Dedifferentiated amniotic fluid mesenchymal stem cell (primary cell): ENCODE data around the gene CNGB1.
"Not testable (repeated sequence)": the region's sequence is repeated elsewhere in the genome, so short reads cannot be mapped to it uniquely, and the experiment has no call there.

Experiments
- DNase-seq: peaks from one replicate; pipeline ENCODE4 v3.0.0-alpha.2; 2016; ENCODE audit errors: extremely low spot score

Gene CNGB1

DNA sequence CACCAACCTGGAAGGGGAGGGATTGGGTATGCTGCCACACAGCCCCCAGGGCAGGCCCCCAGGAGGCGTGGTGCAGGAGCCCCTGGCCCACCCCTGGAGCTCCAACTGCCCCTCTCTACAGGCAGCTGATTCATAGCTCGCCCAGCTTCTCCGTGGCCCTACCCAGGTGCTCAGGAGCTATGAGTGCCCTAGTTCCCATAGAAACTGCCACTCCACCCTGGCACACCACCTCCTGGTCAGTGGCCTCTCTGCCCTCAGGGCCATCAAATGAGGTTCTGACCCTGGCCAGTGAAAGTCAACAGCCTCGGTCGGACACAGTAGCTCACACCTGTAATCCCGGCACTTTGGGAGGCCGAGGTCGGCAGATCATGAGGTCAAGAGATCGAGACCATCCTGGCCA is 18.0 kb downstream of the CNGB1 start:
- DNase-seq = no peak

DNA sequence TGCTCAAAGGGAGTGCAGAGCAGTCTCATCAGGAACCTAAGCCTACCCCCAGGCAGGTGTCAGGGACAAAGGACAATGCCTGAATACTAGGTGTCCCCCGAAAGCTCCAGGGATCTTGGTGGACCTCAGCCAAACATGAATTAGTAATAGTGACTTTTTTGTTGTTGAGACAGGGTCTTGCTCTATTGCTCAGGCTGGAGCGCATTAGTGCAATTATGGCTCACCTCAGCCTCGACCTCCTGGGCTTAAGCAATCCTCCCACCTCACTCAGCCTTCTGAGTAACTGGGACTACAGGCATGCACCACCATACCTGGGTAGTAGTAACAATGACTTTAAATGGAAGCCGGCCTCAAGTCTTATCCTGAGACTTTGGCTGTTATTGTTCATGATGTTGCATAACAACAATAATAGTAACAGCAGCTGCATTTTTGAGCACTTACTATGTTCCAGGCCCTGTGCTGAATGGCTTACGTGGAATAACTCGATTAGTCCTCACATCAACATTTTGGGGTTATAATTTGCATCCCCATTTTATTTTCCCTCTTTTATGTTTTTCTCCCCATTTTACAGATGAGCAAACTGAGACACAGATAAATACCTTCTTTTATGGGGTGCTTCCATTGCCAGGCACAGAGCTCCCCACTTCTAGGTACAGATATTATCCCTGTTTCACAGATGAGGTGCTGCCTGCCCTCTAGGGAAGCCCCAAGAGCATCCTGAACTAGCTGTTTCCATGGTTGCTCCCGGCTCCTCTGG is 19.5 kb downstream of the CNGB1 start:
- DNase-seq = no peak

DNA sequence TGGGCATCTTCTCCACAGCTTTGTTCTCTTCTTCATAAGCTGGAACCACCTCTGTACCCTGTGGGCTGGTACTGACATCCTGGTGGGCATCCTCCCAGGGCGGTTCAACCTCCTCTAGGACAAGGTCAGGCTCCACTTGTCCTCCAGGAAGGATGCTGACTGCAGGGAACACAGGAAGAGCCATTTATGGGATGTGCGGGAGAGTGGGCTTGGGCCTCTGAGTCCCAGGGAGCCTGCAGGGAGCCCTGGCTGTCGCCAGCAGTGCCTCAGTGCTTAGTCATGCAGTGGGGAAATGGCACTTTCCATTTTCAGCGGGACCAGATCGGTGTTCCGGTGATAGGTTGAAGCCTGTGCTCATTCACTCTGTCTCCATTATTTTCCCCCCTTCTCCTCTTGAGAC is 20.5 kb downstream of the CNGB1 start:
- no peak for DNase-seq

DNA sequence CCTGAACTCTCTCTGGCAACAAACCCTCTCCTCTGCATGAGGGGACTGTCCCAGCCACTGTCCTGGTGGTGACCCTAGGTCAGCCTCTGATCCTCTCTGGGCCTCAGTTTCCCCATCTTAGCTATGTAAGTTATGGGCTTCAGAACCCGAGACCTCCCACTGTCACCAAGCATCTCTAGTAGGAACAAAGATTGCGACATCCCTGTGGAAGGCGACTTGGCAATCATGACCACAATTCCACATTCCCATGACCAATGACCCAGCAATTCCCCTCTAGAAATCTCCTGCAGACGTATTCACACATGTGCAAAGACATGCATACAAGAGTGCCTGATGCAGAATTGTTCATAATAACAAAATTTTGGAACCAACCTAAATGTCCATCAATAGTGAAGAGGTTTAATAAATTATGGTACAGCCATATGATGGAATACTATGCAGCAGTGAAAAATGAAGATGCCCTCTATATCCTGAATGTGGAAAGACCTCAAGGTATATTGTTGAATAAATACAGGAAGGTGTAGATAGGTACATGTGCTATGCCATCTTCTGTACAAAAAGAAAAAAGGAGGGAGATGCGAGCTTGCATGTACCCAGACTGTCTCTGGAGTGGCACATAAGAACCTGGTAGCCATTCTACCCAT is 21.2 kb downstream of the CNGB1 start:
- DNase-seq = no peak

DNA sequence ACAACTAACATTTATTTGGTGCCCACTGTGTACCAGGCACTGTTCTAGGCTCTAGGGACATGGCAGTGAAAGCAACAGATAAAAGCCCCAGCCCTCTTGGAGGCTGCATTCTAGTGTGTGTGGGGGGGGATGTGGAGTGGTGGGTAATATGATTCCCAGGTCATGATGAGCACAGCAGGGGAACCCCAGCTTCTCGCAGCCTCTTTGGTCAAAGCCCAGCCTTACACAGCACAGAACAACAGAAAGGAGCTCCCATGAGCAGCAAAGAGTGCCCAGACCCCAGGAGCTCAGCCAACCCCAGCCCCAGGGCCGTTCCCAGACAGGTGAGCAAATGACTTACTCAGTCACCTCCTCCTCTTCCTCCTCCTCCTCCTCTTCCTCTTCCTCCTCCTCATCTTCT is 21.9 kb downstream of the CNGB1 start:
- DNase-seq = no peak

DNA sequence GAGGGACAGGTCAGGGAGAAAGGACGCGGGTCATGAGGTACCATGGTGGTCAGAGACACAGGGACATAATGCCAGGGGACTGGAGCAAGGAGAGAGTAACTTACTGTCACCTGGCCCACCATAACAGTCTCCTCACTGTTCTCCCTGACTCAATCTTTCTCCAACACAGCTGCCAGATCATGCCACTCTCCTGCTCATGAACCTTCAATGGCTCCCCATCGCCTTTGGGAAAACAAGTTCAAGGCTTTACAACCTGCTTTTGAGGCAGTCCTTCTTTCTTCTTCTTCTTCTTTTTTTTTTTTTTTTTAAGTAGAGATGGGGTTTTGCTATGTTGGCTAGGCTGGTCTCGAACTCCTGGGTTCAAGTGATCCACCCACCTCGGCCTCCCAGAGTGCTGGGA is 22.9 kb downstream of the CNGB1 start:
- DNase-seq = no peak

DNA sequence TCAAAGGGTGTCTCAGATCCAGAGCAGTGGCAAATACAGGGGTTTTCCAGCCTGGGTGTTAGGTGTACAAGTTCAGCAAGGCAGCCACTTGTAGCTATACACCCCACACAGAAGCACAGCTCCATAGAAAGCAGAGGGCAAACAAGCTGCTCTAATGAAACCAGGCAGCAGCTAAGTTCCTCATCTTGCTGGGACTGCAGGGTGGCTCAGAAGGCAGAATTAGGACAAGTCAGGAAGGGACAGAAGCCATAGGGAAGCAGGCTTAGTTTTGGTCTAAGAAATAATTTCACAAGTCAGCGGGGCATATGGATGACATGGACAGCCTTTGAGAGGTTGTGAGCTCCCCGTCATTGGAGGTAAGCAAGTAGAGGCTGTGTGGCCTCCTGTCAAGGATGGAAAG is 23.7 kb downstream of the CNGB1 start:
- DNase-seq = no peak

DNA sequence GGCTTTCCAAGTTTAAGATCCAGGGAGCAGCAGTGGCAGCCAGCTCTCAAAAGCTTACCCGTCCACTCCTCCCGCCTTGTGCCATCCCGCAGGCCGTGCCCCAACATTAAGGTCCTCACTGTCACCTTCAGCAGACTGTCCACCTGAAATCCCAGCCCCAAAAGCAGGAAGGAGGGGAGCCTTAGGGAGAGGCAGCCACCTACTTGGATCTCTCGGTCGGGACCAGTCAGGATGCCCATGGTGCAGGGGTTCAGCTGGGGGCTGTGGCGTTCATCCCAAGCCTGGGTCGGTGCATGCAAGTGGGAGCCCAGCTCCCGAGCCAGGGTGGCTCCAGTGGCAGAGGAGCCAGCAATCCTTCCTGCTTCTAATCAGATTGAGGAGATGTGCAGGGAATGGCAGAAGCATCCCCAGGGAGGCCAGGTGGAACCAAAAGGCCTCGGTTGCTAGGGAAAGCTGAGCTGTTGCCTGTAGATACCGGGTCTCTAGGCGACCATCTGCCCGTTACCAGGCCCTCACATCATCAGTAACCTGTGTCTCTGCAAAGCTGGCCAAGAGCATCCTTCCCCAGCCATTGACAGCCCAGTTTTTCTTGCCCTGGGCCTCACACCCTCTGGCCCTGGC is 24.6 kb downstream of the CNGB1 start:
- DNase-seq = no peak

DNA sequence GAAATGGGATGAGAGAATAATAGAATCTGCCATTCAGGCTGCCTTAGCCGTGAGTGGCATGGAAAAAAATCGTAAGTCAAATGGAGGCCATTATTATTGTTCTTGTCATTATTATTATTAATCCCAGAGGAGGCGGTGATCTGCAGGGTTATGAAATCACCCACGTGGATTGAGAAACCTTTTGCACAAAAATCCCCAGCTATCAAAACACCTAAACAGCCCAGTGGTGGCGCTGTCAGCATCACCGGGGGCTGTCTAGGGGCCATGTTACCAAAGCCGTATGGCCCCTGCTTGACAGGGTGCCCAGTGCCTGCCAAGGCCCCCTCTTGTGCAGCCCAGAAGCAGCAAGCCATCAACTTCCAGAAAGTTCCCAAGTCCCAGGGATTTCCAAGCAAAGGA is 25.2 kb downstream of the CNGB1 start:
- no peak for DNase-seq

DNA sequence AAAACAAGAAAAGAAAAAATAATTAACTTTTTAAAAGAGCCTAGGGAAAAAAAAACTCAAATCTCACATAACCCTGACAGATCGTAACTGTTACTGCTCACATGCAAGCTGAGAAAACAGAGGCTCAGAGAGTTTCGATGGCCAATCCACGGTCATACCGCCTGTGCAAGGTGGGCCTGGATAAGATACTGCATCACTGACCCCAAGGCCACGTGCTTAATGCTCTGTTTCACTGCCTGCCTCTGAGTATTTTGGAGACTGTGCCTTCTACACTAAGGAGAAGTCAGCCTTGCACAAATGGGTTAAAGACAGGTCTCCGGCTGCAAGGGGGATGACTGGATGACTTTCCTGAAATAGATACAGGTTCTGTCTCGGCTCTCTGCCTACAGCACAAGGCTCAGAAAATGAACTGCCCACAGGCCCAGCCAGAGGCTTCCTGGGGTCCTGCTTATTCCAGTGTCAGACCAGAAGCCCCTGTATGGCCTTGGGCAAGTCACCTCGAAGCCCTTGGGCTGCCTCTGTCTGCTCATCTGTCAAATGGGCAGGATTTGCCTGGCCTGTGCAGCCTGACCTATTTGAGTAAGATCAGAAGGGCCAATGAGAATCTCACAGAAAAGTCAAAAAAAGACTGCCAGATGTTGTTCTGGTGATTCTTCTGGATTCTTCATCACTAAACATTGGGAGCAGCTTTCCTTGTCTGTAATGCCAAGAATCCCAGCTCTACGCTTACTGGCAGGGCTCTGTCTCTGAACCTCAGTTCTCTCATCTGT is 25.8 kb downstream of the CNGB1 start:
- DNase-seq = no peak

DNA sequence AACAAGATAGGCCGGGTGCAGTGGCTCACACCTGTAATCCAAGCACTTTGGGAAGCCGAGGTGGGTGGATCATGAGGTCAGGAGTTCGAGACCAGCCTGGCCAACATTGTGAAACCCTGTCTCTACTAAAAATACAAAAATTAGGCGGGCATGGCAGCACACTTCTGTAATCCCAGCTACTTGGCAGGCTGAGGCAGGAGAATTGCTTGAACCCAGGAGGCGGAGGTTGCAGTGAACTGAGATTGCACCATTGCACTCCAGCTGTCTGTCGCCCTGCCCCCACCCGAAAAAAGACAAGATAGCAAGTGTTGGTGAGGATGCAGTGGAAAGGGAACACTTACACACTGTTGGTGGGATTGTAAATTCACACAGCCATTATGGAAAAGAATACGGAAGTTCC is 27.5 kb downstream of the CNGB1 start:
- not testable (repeated sequence) for DNase-seq

DNA sequence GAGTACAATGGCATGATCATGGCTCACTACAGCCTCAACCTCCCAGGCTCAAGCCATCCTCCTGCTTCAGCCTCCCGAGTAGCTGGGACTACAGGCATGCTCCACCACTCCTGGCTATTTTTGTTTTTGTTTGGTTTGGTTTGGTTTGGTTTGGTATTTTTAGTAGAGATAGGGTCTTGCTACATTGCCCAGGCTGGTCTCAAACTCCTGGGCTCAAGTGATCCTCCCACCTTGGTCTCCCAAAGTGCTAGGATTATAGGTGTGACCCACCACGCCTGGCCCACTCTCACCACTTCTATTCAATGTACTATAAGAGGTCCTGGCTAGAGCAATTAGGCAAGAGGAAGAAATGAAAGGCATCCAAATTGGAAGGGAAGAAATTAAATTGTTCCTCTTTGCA is 29.0 kb downstream of the CNGB1 start:
- not testable (repeated sequence) for DNase-seq

DNA sequence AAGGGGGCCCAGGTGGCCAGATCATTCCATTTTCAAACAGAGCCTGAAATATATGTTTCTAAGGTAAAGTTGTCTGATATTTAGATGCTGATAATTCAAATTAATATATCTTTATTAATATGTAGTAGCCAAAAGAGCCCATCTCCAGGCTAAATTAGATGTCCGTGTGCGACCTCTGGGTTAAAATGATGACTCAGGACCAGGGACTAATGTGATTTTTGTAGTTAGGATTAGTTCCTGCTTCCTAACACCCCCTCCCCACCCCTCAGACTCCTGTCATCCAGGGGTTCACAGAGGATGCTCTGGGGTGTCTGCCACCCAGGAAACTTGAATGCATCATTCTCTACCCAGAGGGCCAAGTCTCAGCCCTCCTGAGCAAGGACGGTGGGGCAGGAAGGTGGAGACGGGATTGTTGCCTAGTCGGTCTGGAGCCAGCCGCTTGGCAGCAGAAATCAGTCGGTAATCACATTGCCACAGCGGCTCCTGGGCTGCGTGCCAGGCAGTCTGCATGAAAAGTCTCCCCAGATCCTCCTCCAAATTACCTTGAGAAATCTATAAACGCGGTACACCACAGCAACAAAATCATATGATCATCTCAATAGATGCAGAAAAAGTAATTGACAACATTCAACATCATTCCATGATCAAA is 29.8 kb downstream of the CNGB1 start:
- no peak for DNase-seq

DNA sequence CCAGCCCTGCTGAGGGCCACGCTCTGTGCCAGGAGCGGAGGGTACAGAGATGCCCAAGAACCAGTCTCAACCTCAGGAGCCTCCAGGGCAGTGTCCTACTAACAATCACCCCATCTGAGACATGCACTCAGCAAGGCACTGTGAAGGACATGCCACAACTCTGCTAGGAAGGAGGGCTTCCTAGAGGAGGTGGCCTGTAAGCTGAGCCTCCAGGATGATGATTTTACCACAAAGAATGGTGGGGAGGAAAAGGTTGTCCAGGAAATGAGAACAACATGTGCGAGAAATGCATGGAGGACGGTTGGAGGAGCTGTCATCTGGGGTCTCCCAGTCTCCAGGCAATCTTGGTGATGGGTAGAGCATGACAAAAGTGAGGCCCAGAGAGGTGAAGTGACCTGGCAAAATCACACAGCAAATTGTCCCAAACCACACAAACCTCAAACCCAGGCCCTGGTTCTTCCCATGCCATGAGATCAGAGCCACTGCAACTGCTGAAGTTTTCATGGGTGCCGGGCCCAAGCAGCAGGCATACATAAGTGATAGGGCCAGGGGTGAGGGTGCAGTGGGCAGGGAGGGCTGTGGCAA is 30.5 kb downstream of the CNGB1 start:
- no peak for DNase-seq

DNA sequence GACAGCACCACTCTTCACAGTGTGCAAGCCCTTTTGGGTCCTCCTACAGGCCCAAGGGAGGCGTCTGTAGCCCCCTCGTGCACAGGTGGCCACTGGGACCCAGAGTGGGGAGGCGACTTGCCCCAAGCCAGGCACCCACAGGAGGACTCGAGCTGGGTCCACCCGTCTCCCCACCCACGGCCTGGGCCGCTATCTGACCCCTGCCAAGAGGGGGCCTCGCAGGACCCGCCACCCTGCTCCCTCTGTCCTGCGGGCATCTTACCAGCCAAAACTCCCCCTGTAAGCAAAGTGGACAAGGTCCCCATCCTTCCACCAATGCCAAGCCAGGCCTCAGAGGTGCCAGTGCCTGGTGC is 31.1 kb downstream of the CNGB1 start:
- no peak for DNase-seq

DNA sequence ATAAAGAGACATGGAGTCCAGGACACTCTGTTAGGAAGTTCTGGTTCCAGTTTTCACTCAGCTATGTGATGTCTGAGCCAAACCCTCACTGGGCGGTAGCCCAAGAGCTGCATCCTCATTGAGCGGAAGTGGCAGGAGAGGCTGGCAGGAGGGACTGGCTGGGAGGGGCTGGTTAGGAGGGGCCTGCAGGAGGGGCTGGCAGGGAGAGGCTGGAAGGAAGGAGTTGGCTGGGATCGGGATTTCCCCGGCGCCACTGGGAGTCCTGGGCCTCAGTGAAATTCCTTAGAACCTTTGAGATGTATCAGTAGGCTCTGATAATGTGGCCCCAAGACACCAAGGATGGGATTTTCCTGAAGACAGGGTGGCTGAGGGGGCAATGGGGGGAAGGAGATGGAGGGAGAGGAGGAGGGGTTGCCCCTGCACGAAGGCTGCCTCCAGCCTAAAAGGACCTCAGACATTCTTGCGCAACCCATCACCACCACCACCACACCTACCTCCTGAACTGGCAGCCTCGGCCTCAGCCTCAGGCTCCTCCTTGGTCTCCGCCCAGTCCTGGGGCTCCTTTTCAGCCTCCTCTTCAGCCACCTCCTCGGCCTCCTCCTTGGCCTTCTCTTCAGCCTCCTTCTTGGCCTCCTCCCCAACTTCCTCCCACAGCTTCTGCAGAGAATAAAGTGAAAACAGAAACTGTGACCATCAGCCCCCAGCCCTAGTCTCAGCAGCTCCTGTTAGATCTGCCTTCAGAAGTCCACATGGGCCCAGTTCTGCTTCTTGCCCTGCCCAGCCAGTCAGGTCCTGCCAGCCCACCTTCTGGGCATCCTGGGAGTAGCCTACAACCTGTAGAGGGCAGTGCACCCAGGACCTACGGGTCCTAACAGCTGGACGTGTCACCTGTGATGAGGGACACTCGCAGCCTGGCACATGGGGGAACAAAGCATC is 31.7 kb downstream of the CNGB1 start:
- peak; percentile 33 for DNase-seq

DNA sequence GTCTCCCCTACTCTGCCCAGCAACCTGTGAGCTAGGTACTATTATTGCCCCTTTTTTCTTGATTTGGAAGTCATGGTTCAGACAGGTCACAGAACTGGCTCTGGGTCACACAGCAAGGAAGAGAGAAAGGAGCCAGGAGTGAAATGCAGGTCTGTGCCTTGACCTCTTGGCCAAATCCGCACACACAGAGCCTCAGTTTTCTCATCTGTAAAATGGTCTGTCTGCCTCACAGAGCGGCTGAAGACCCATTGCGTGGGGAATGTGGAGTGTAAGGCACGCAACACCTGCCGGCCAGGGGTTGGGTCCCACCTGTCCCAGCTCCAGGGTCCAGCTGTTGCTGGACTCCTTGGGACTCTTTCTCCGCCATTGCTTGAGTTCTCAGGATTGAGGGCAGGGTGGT is 32.4 kb downstream of the CNGB1 start:
- no peak for DNase-seq

DNA sequence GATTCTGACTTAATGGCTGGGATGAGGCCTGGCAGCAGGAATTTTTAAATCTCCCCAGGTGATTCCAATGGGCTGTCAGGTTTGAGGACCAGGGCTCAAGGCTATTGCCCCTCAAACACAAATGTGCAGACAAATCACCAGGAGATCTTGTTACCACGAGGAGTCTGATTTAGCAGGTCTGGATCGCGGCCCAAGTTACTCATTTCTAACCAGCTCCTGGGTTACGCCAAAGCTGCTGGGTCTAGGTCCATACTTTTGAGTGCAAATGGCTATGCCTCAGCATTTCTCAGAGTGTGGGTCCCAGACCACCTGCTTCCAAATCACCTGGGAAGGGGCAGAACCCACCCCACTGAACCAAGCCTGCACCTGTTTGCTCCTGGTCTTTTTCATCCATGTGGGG is 33.1 kb downstream of the CNGB1 start:
- DNase-seq = no peak

DNA sequence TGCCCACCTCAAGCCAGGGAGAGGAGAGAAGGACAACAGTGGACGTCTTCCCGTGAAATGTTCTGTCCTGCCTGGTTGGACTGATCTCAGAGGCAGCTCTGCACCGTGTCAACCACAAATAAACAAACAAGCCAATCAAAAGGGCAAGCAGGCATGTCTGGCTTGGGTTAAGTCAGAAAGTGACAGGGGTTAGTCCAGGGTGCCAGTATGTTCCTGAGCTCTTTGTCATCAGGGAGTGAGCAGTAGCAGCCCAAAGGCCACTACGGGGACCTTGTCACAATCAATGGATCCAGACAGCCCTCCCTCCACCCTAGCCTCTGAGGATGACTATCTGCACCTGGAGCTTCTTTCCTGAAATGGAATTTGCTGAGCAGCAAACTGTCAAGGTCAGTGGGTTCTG is 35.0 kb downstream of the CNGB1 start:
- no peak for DNase-seq

DNA sequence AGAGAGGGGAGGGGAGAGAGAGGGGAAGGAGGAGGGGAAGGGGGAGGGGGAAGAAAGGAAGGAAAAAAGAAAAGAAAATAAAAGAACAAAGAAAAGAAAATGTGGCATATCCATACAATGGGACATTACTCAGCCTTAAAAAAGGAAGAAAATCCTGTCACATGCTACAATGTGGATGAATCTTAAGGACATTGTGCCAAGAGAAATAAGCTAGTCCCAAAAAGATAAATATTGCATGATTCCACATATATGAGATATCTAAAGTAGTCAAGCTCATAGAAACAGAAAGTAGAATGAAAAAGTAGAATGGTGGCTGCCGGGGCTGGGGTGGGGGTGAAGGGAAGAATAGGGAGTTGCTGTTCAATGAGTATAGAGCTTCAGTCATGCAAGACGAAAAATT is 40.4 kb downstream of the CNGB1 start:
- no peak for DNase-seq

DNA sequence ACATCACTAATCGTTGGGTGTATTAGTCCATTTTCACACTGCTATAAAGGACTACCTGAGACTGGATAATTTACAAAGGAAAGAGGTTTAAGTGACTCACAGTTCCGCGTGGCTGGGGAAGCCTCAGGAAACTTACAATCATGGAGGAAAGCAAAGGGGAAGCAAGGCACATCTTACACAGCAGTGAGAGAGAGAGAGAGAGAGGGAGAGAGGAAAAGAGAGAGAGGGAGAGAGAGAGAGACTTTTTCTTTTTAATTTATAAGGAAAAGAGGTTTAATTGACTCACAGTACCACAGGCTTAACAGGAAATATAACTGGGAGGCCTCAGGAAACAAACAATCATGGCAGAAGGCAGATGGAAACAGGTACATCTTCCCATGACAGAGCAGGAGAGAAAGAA is 41.7 kb downstream of the CNGB1 start:
- DNase-seq = no peak
